ENCODE data around the gene ZDHHC16.
"Not testable (repeated sequence)": the region's sequence is repeated elsewhere in the genome, so short reads cannot be mapped to it uniquely, and the experiment has no call there.

Gene ZDHHC16

DNA sequence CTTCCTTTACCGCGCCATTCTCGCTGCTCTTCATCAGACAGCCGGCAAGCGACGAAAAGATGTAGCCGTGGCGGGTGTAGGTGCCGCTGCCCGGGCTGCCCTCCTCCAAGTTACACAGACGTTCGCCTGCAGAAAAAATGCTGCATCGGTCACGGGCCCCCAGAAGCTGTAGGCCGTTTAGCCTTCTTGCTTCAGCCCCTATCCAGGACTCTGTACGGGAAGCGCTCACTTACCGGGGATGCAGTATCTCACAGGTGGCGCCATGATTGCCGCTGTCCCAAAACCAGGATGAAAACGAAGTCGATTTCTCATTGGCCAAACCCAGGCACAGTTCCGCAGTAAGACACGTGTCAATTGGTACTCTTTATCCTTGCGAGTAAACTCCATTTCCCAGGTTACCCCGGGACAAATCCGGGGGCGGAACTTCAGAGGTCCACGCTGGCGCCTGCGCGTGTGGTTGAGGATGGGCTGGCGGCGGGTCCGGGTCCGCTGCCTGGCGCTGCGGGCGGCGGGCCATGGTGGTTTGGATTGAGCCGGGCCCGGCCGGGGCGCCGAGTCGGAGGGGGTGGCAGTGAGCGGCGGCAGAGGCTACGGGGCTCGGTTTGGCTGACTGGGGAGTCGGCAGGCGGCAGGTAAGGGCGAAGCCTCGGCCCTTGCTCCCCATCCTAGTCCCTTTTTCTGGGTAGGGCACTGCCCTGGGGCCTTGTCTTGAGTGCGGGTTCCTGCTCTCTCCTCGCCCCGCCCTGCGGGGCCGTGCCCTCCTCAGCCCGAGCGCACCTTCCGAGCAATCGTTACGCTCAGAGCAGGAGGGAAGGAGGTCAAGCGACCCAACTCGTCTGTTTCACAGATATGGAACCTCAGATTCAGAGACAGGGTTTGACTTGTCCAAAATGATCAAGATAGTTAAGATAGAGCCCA lies at the start of gene ZDHHC16, which contains the start of gene EXOSC1:
Gene ZDHHC16, plus strand, starts transcription at position 454 of the 918 bp plus-strand sequence. CDS start 5,501 bp downstream, outside the sequence.
Gene EXOSC1, minus strand, starts transcription at position 285 of the 918 bp plus-strand sequence. Its CDS starts 21 bp downstream, at position 264.
- peak within 1 kb of the TSS; percentile 81 for H3K27ac ChIP-seq
- TF ChIP-seq, protein P1, sequence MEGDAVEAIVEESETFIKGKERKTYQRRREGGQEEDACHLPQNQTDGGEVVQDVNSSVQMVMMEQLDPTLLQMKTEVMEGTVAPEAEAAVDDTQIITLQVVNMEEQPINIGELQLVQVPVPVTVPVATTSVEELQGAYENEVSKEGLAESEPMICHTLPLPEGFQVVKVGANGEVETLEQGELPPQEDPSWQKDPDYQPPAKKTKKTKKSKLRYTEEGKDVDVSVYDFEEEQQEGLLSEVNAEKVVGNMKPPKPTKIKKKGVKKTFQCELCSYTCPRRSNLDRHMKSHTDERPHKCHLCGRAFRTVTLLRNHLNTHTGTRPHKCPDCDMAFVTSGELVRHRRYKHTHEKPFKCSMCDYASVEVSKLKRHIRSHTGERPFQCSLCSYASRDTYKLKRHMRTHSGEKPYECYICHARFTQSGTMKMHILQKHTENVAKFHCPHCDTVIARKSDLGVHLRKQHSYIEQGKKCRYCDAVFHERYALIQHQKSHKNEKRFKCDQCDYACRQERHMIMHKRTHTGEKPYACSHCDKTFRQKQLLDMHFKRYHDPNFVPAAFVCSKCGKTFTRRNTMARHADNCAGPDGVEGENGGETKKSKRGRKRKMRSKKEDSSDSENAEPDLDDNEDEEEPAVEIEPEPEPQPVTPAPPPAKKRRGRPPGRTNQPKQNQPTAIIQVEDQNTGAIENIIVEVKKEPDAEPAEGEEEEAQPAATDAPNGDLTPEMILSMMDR (conservative IDR thresholded peaks at IDR 0.05), result no peak

DNA sequence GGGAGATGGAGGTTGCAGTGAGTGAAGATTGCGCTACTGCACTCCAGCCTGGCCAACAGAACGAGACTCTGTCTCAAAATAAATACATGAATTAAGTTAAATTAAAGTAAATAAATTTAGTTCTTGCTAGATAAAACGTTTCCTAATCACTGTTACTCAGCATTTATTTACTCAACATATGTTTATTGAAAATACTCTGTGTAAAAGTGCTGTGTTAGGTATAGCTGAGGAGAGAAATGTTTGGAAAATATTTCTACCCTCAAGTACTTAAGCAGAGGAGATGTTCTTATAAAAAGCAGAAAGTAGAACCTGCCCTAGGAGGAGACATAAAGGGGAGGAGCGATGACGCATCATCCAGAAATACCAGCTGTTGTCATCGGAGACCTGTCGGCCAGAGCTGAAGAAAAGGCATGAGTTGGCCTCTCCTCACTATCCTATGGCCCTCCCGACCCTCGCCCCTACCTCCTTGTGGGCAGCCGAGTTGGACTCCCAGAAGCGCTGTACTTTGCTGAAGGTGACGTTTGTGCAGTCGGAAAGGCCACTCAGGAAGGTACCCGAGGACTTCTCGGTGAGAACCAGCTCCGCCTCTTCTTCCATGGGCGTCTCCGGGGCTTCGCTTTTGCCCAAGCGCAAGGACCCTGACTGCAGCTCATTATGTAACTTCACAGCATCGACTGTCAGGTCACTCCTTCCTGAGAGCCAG lies 46.0 kb upstream of the ZDHHC16 start:
- peak overlapping the region; percentile 66 for H3K27ac ChIP-seq
- TF ChIP-seq, protein P1 (conservative IDR thresholded peaks at IDR 0.05), result no peak

GRCh38 chr10:97400665-97401454 lies 45.1 kb upstream of the ZDHHC16 start, which contains the start of gene RRP12:
Gene RRP12, minus strand, starts transcription at chr10:97401340. Its CDS starts 109 bp downstream, at chr10:97401231.
- TF ChIP-seq, protein P1 (conservative IDR thresholded peaks at IDR 0.05), result 0 out of 2 replicates have a peak, but pooled peaks have one; percentile 12
- peak within 1 kb of the TSS; percentile 66 for H3K27ac ChIP-seq

DNA sequence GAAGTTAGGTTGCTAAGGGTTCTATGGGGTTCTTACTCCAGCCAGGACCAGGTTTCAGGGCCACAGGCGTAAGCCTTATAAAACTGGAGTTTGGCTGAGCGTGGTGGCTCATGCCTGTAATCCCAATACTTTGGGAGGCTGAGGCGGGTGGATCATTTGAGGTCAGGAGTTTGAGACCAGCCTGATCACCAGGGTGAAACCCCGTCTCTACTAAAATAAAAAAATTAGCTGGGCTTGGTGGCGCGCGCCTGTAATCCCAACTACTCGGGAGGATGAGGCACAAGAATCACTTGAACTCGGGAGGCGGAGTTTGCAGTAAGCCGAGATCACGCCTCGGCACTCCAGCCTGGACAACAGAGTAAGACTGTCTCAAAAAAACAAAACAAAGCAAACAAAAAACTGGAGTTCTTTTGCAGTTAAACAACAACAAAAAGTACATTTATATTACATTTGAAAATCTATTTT lies 44.5 kb upstream of the ZDHHC16 start:
- peak overlapping the region; percentile 66 for H3K27ac ChIP-seq

DNA sequence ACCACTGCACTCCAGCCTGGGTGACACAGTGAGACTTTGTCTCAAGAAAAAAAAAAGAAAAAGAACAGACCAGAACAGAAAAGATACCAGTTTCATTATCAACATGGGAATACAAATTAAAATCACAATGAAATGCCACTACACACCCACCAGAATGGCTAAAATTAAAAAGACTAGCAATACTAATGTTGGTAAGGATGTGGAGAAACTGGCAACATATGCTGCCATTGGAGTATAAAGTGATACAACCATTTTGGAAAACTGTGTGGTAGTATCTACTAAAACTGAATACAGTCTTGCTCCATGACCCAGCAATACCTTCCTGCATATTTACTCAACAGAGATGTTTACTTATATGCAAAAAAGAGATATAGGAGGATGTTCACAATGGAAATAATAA lies 41.9 kb upstream of the ZDHHC16 start:
- TF ChIP-seq, protein P1 (conservative IDR thresholded peaks at IDR 0.05), result no peak
- no peak overlapping the region for H3K27ac ChIP-seq

More for the DNA sequence above, 44.5 kb upstream of the ZDHHC16 start:
- TF ChIP-seq, protein P1 (conservative IDR thresholded peaks at IDR 0.05), result no peak

GRCh38 chr10:97406064-97406463 lies 39.9 kb upstream of the ZDHHC16 start:
- TF ChIP-seq, protein P1 (conservative IDR thresholded peaks at IDR 0.05), result no peak
- H3K27ac ChIP-seq, result no peak overlapping the region

DNA sequence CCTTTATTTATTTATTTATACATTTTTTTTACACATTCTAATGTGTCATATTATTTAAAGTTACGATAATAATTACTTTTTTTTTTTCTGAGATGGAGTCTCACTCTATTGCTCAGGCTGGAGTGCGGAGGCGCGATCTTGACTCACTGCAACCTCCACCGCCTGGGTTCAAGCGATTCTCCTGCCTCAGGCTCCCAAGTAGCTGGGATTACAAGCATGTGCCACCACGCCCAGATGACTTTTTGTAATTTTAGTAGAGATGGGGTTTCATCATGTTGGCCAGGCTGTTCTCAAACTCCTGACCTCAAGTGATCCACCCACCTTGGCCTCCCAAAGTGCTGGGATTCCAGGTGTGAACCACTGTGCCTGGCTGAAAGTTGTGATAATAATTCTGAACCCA lies 39.5 kb upstream of the ZDHHC16 start:
- H3K27ac ChIP-seq, result not testable (repeated sequence)
